Loucy (cell line): ENCODE data around the gene NGFR.

Source experiments
- EZH2phosphoT487 ChIP-seq: fragments of 200-600 bp; IDR thresholded peaks from 2 replicates; pipeline ENCODE4 v1.6.1; 2018; ENCODE audit warnings: antibody characterized with exemption, mild to moderate bottlenecking, moderate library complexity, borderline replicate concordance
- TF ChIP-seq, protein P1 (sequence below): fragments of 200-600 bp; sonication (generic); conservative IDR thresholded peaks from 2 replicates; pipeline ENCODE4 v1.5.1; 2014; ENCODE audit warnings: mild to moderate bottlenecking, antibody characterized with exemption, low read length

- TF ChIP-seq, protein P1, sequence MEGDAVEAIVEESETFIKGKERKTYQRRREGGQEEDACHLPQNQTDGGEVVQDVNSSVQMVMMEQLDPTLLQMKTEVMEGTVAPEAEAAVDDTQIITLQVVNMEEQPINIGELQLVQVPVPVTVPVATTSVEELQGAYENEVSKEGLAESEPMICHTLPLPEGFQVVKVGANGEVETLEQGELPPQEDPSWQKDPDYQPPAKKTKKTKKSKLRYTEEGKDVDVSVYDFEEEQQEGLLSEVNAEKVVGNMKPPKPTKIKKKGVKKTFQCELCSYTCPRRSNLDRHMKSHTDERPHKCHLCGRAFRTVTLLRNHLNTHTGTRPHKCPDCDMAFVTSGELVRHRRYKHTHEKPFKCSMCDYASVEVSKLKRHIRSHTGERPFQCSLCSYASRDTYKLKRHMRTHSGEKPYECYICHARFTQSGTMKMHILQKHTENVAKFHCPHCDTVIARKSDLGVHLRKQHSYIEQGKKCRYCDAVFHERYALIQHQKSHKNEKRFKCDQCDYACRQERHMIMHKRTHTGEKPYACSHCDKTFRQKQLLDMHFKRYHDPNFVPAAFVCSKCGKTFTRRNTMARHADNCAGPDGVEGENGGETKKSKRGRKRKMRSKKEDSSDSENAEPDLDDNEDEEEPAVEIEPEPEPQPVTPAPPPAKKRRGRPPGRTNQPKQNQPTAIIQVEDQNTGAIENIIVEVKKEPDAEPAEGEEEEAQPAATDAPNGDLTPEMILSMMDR = no peak
- no peak for TF ChIP-seq EZH2phosphoT487
Measured at GRCh38 chr17:49450735-49451134, 44.4 kb upstream of the NGFR start.
